ENCODE data around the gene TRAFD1. TPM values are rescaled to one million over a fixed set of nuclear protein-coding genes. Genes with fewer than 3 reads are reported as not detected.
"Not testable (repeated sequence)": the region's sequence is repeated elsewhere in the genome, so short reads cannot be mapped to it uniquely, and the experiment has no call there.

TRAFD1 gene
- total RNA-seq: 46.5 and 46.7 TPM in 2 replicates

GRCh38 chr12:112125250-112125999 lies at the start of gene TRAFD1:
TSS of gene TRAFD1 (plus strand) at chr12:112125560. CDS start at chr12:112130523, 4,963 bp downstream.
- peaks cover 2% of the 10 kb centered on the region for H3K36me3 Mint-ChIP-seq (ENCODE audit: low read depth)
- H3K4me3 Mint-ChIP-seq: peak within 1 kb of the TSS; percentile 82
- peaks cover 41% of the 10 kb centered on the region for H3K4me1 Mint-ChIP-seq (ENCODE audit: low read depth)
- no peaks in the 10 kb centered on the region for H3K9me3 Mint-ChIP-seq
- intact Hi-C loops (cut with micrococcal nuclease): loop anchor here (1.0 to 5.0 kb wide), 5 partner anchors 17 to 528 kb away; partner anchors contain the start of genes ATXN2, MAPKAPK5 and NAA25
- peak; percentile 98 for DNase-seq (ENCODE audit: low spot score)
- H3K27me3 Mint-ChIP-seq (ENCODE audit: insufficient read depth): peaks cover 10% of the 10 kb centered on the region
- H3K27ac Mint-ChIP-seq: peak within 1 kb of the TSS; percentile 84

GRCh38 chr12:112087055-112087850 lies 38.1 kb upstream of the TRAFD1 start:
- H3K36me3 Mint-ChIP-seq (ENCODE audit: low read depth): peaks cover 38% of the 10 kb centered on the region
- intact Hi-C loops (cut with micrococcal nuclease): no loop called here
- H3K4me1 Mint-ChIP-seq (ENCODE audit: low read depth): peaks cover 32% of the 10 kb centered on the region
- no peak for DNase-seq (ENCODE audit: low spot score)
- no peaks in the 10 kb centered on the region for H3K27me3 Mint-ChIP-seq (ENCODE audit: insufficient read depth)
- H3K27ac Mint-ChIP-seq: peak overlapping the region; percentile 24
- H3K9me3 Mint-ChIP-seq: no peaks in the 10 kb centered on the region
- no peak overlapping the region for H3K4me3 Mint-ChIP-seq

GRCh38 chr12:112087851-112088250 lies 37.5 kb upstream of the TRAFD1 start:
- no peaks in the 10 kb centered on the region for H3K9me3 Mint-ChIP-seq

GRCh38 chr12:112091563-112091962 lies 33.8 kb upstream of the TRAFD1 start:
- H3K27me3 Mint-ChIP-seq (ENCODE audit: insufficient read depth): no peaks in the 10 kb centered on the region
- intact Hi-C loops (cut with micrococcal nuclease): no loop called here

More at GRCh38 chr12:112087851-112088250, 37.5 kb upstream of the TRAFD1 start:
- Mint-ChIP-seq H3K4me1 (ENCODE audit: low read depth) (peaks cover 29% of the 10 kb centered on the region), H3K27ac (no peak overlapping the region), H3K27me3 (ENCODE audit: insufficient read depth) (no peaks in the 10 kb centered on the region), H3K36me3 (ENCODE audit: low read depth) (peaks cover 37% of the 10 kb centered on the region), H3K4me3 (no peak overlapping the region)
- DNase-seq (ENCODE audit: low spot score): no peak
- intact Hi-C loops (cut with micrococcal nuclease): no loop called here

GRCh38 chr12:112096070-112096469 lies 29.3 kb upstream of the TRAFD1 start:
- H3K4me1 Mint-ChIP-seq (ENCODE audit: low read depth): peaks cover 26% of the 10 kb centered on the region
- H3K4me3 Mint-ChIP-seq: peak overlapping the region; percentile 38
- peak overlapping the region; percentile 76 for H3K27ac Mint-ChIP-seq
- H3K36me3 Mint-ChIP-seq (ENCODE audit: low read depth): peaks cover 40% of the 10 kb centered on the region
- H3K27me3 Mint-ChIP-seq (ENCODE audit: insufficient read depth): no peaks in the 10 kb centered on the region
- intact Hi-C loops (cut with micrococcal nuclease): loop anchor here (1.0 to 5.0 kb wide), 4 partner anchors 12 to 36 kb away; partner anchors contain the start of gene NAA25
- no peak for DNase-seq (ENCODE audit: low spot score)
- no peaks in the 10 kb centered on the region for H3K9me3 Mint-ChIP-seq

More at GRCh38 chr12:112091563-112091962, 33.8 kb upstream of the TRAFD1 start:
- peaks cover 27% of the 10 kb centered on the region for H3K4me1 Mint-ChIP-seq (ENCODE audit: low read depth)
- H3K27ac Mint-ChIP-seq: no peak overlapping the region
- H3K4me3 Mint-ChIP-seq: no peak overlapping the region
- H3K9me3 Mint-ChIP-seq: no peaks in the 10 kb centered on the region
- DNase-seq (ENCODE audit: low spot score): no peak
- peaks cover 29% of the 10 kb centered on the region for H3K36me3 Mint-ChIP-seq (ENCODE audit: low read depth)

- H3K9me3 Mint-ChIP-seq: no peaks in the 10 kb centered on the region
- peaks cover 26% of the 10 kb centered on the region for H3K4me1 Mint-ChIP-seq (ENCODE audit: low read depth)
- no peak for DNase-seq (ENCODE audit: low spot score)
- peak overlapping the region; percentile 76 for H3K27ac Mint-ChIP-seq
- intact Hi-C loops (cut with micrococcal nuclease): loop anchor here (1.0 to 5.0 kb wide), 4 partner anchors 12 to 36 kb away; partner anchors contain the start of gene NAA25
- H3K27me3 Mint-ChIP-seq (ENCODE audit: insufficient read depth): no peaks in the 10 kb centered on the region
- H3K36me3 Mint-ChIP-seq (ENCODE audit: low read depth): peaks cover 39% of the 10 kb centered on the region
- H3K4me3 Mint-ChIP-seq: peak overlapping the region; percentile 38
These were observed 28.7 kb upstream of the TRAFD1 start for GRCh38 chr12:112096667-112097066.

GRCh38 chr12:112097641-112098040 lies 27.7 kb upstream of the TRAFD1 start:
- Mint-ChIP-seq H3K27me3 (ENCODE audit: insufficient read depth) (no peaks in the 10 kb centered on the region), H3K36me3 (ENCODE audit: low read depth) (peaks cover 37% of the 10 kb centered on the region)
- intact Hi-C loops (cut with micrococcal nuclease): loop anchor here (5.0 kb wide), 1 partner anchor 35 kb away; no protein-coding TSS in a partner anchor

GRCh38 chr12:112100500-112100899 lies 24.9 kb upstream of the TRAFD1 start:
- H3K27ac Mint-ChIP-seq; H3K27me3 Mint-ChIP-seq (ENCODE audit: insufficient read depth); DNase-seq (ENCODE audit: low spot score); H3K4me3 Mint-ChIP-seq; intact Hi-C loops (cut with micrococcal nuclease); H3K9me3 Mint-ChIP-seq: not testable (repeated sequence)
- peaks cover 45% of the 10 kb centered on the region for H3K36me3 Mint-ChIP-seq (ENCODE audit: low read depth)
- peaks cover 35% of the 10 kb centered on the region for H3K4me1 Mint-ChIP-seq (ENCODE audit: low read depth)

More at GRCh38 chr12:112097641-112098040, 27.7 kb upstream of the TRAFD1 start:
- no peak for DNase-seq (ENCODE audit: low spot score)
- Mint-ChIP-seq H3K4me3 (no peak overlapping the region), H3K9me3 (no peaks in the 10 kb centered on the region), H3K27ac (no peak overlapping the region), H3K4me1 (ENCODE audit: low read depth) (peaks cover 26% of the 10 kb centered on the region)

GRCh38 chr12:112102127-112102526 lies 23.2 kb upstream of the TRAFD1 start:
- Mint-ChIP-seq H3K4me3 (no peak overlapping the region), H3K4me1 (ENCODE audit: low read depth) (peaks cover 33% of the 10 kb centered on the region), H3K27ac (no peak overlapping the region), H3K27me3 (ENCODE audit: insufficient read depth) (no peaks in the 10 kb centered on the region), H3K9me3 (no peaks in the 10 kb centered on the region), H3K36me3 (ENCODE audit: low read depth) (peaks cover 49% of the 10 kb centered on the region)
- no peak for DNase-seq (ENCODE audit: low spot score)
- intact Hi-C loops (cut with micrococcal nuclease): no loop called here

- Mint-ChIP-seq H3K36me3 (ENCODE audit: low read depth) (peaks cover 48% of the 10 kb centered on the region), H3K4me1 (ENCODE audit: low read depth) (peaks cover 39% of the 10 kb centered on the region)
- H3K9me3 Mint-ChIP-seq; H3K27me3 Mint-ChIP-seq (ENCODE audit: insufficient read depth); H3K27ac Mint-ChIP-seq; DNase-seq (ENCODE audit: low spot score); H3K4me3 Mint-ChIP-seq; intact Hi-C loops (cut with micrococcal nuclease): not testable (repeated sequence)
These were observed 22.6 kb upstream of the TRAFD1 start for GRCh38 chr12:112102746-112103145.

- intact Hi-C loops (cut with micrococcal nuclease): no loop called here
- Mint-ChIP-seq H3K36me3 (ENCODE audit: low read depth) (peaks cover 39% of the 10 kb centered on the region), H3K9me3 (no peaks in the 10 kb centered on the region), H3K4me1 (ENCODE audit: low read depth) (peaks cover 42% of the 10 kb centered on the region), H3K27ac (no peak overlapping the region), H3K27me3 (ENCODE audit: insufficient read depth) (no peaks in the 10 kb centered on the region), H3K4me3 (no peak overlapping the region)
- DNase-seq (ENCODE audit: low spot score): no peak
These were observed 21.4 kb upstream of the TRAFD1 start for GRCh38 chr12:112103758-112104503.

- Mint-ChIP-seq H3K4me1 (ENCODE audit: low read depth) (peaks cover 36% of the 10 kb centered on the region), H3K4me3 (peak overlapping the region; percentile 99), H3K36me3 (ENCODE audit: low read depth) (peaks cover 30% of the 10 kb centered on the region), H3K27ac (no peak overlapping the region), H3K9me3 (no peaks in the 10 kb centered on the region), H3K27me3 (ENCODE audit: insufficient read depth) (no peaks in the 10 kb centered on the region)
- DNase-seq (ENCODE audit: low spot score): no peak
- intact Hi-C loops (cut with micrococcal nuclease): no loop called here
These were observed 19.5 kb upstream of the TRAFD1 start for GRCh38 chr12:112105891-112106290.
